ENCODE measurements around the gene BAG3. TPM values are rescaled to one million over a fixed set of nuclear protein-coding genes. Genes with fewer than 3 reads are reported as not detected.

Gene BAG3
- total and polyA plus RNA-seq, 7 donors, result 283 to 855 (median 453) TPM

- WGBS, 3 donors, result 95 to 98% (median 97%) methylated on average over 6 of the region's 6 CpGs
- DNase-seq, result no peak
- Histone ChIP-seq H3K9me3 (no peaks in the 10 kb centered on the region), H3K36me3 (ENCODE audit: insufficient read depth in 1 of 2, low read depth in 1 of 2) (no peaks in the 10 kb centered on the region), H3K4me1 (peaks cover 2% of the 10 kb centered on the region), H3K27me3 (ENCODE audit: insufficient read depth in 3 of 3, low read length in 2 of 3) (no peaks in the 10 kb centered on the region), H3K4me3 (no peak overlapping the region), H3K27ac (no peak overlapping the region)
- TF ChIP-seq CTCF (IDR thresholded peaks at IDR 0.05), result no peak
- intact Hi-C loops (cut with DNase I), result loop anchor here in 1 of 2 donors (2.0 kb wide), 1 partner anchor 21 kb away; no protein-coding TSS in a partner anchor
- ATAC-seq, result no peak
Observed at GRCh38 chr10:119625570-119626280, 25.5 kb upstream of the BAG3 start.

GRCh38 chr10:119630300-119630699 is 20.9 kb upstream of the BAG3 start:
- H3K4me1 ChIP-seq, result no peaks in the 10 kb centered on the region
- DNase-seq, result no peak
- no peak for TF ChIP-seq CTCF (IDR thresholded peaks at IDR 0.05)

GRCh38 chr10:119633538-119634218 is 17.5 kb upstream of the BAG3 start:
- Histone ChIP-seq H3K4me3 (no peak overlapping the region), H3K4me1 (no peaks in the 10 kb centered on the region), H3K27me3 (ENCODE audit: insufficient read depth in 3 of 3, low read length in 2 of 3) (no peaks in the 10 kb centered on the region), H3K36me3 (ENCODE audit: insufficient read depth in 1 of 2, low read depth in 1 of 2) (no peaks in the 10 kb centered on the region), H3K27ac (no peak overlapping the region), H3K9me3 (no peaks in the 10 kb centered on the region)
- ATAC-seq, result no peak
- no peak for DNase-seq
- TF ChIP-seq CTCF (IDR thresholded peaks at IDR 0.05), result no peak
- intact Hi-C loops (cut with DNase I), result no loop called here
- WGBS, 3 donors, result 68 to 82% (median 78%) methylated on average over 3 of the region's 3 CpGs

More at GRCh38 chr10:119630300-119630699, 20.9 kb upstream of the BAG3 start:
- intact Hi-C loops (cut with DNase I), result no loop called here
- Histone ChIP-seq H3K27ac (no peak overlapping the region), H3K9me3 (no peaks in the 10 kb centered on the region), H3K36me3 (ENCODE audit: insufficient read depth in 1 of 2, low read depth in 1 of 2) (no peaks in the 10 kb centered on the region), H3K4me3 (no peak overlapping the region), H3K27me3 (ENCODE audit: insufficient read depth in 3 of 3, low read length in 2 of 3) (no peaks in the 10 kb centered on the region)
- no peak for ATAC-seq
- 79 to 89% (median 82%) methylated on average over 4 to 5 of the region's 5 CpGs for WGBS, 3 donors

- TF ChIP-seq CTCF (IDR thresholded peaks at IDR 0.05), result no peak
- Histone ChIP-seq H3K4me3 (no peak overlapping the region), H3K36me3 (ENCODE audit: insufficient read depth in 1 of 2, low read depth in 1 of 2) (no peaks in the 10 kb centered on the region), H3K27ac (no peak overlapping the region), H3K27me3 (ENCODE audit: insufficient read depth in 3 of 3, low read length in 2 of 3) (no peaks in the 10 kb centered on the region), H3K9me3 (no peaks in the 10 kb centered on the region), H3K4me1 (no peaks in the 10 kb centered on the region)
- ATAC-seq (peak in 1 of 4 donors; percentile 32), DNase-seq (peak; percentile 36 to 71)
- intact Hi-C loops (cut with DNase I), result no loop called here
- 29 to 59% (median 50%) methylated on average over 1 of the region's 1 CpG for WGBS, 3 donors
Observed at GRCh38 chr10:119634219-119634544, 17.0 kb upstream of the BAG3 start.

Measured in psoas muscle (tissue), 8 donors.